Natural killer cell (primary cell): ENCODE results near the gene TMSB10. TPM values are rescaled to one million over a fixed set of nuclear protein-coding genes. Genes with fewer than 3 reads are reported as not detected.

Experiments used
- ATAC-seq, 3 donors: fragments of 150-1000 bp in 2 of 3; fragments of 200-7000 bp in 1 of 3; cut with Tn5 transposase; 1 replicate in 1 of 3; 2 replicates in 2 of 3; pipeline ENCODE4 v1.10.0; 2021; ENCODE audit warnings: mild to moderate bottlenecking in 2 of 3, moderate library complexity in 2 of 3
- DNase-seq, 2 donors: peaks; one replicate each; pipeline versions ENCODE4 v3.0.0 to v3.0.0-alpha.2; 2013 to 2021; ENCODE audit warnings: mixed read lengths in 1 of 2
- H3K27ac ChIP-seq: one replicate; pipeline ENCODE4 v1.5.1; 2013; ENCODE audit warnings: mild to moderate bottlenecking, low read length
- H3K27me3 ChIP-seq: one replicate; pipeline ENCODE4 v1.6.1; 2013; ENCODE audit warnings: low read length; ENCODE audit not compliant: control insufficient read depth, insufficient read depth
- H3K36me3 ChIP-seq: one replicate; pipeline ENCODE4 v1.6.1; 2013; ENCODE audit warnings: low read length; ENCODE audit not compliant: control insufficient read depth, insufficient read depth
- H3K4me1 ChIP-seq: one replicate; pipeline ENCODE4 v1.6.1; 2013; ENCODE audit warnings: low read length; ENCODE audit not compliant: control insufficient read depth, insufficient read depth
- H3K4me3 ChIP-seq: one replicate; pipeline ENCODE4 v1.5.1; 2013; ENCODE audit warnings: low read length
- H3K9me3 ChIP-seq: one replicate; pipeline ENCODE4 v1.6.1; 2013; ENCODE audit warnings: low read length; ENCODE audit not compliant: control insufficient read depth, insufficient read depth
- H3K27ac Mint-ChIP-seq, 2 donors: one replicate each; pipeline ENCODE4 v1.8.0; 2022; ENCODE audit warnings: mild to moderate bottlenecking in 2 of 2, mixed read lengths in 2 of 2, moderate library complexity in 1 of 2
- H3K27me3 Mint-ChIP-seq, 2 donors: one replicate each; pipeline ENCODE4 v1.8.0; 2022; ENCODE audit warnings: low read depth in 2 of 2, mixed read lengths in 2 of 2
- H3K36me3 Mint-ChIP-seq: one replicate; pipeline ENCODE4 v1.8.0; 2022; ENCODE audit warnings: mixed read lengths
- H3K4me1 Mint-ChIP-seq, 2 donors: one replicate each; pipeline ENCODE4 v1.8.0; 2022; ENCODE audit warnings: mixed read lengths in 2 of 2
- H3K4me3 Mint-ChIP-seq: one replicate; pipeline ENCODE4 v1.8.0; 2022; ENCODE audit warnings: mild to moderate bottlenecking, moderate library complexity, mixed read lengths
- H3K9me3 Mint-ChIP-seq, 2 donors: one replicate each; pipeline ENCODE4 v1.8.0; 2022; ENCODE audit warnings: mixed read lengths in 2 of 2
- WGBS: methylation state at CpG from one replicate; pipeline ENCODE4 v1.1.7; 2013; ENCODE audit warnings: missing lambda C conversion rate; ENCODE audit not compliant: insufficient coverage; 5-methylcytosine and 5-hydroxymethylcytosine counted together
- intact Hi-C: fragments of 100-400 bp; cut with micrococcal nuclease; formaldehyde crosslinking; loops from one replicate; pipeline ENCODE4 v1.14.2; 2022
- total RNA-seq, 4 donors: library from RNA; stranded (reverse); fragments of 120-200 nt in 1 of 4; gene quantifications; one replicate each; pipeline versions ENCODE4 v1.2.3 to v1.2.4, GENCODE V29; 2013 to 2022
- TF ChIP-seq, protein P1 (sequence below): fragments of 200-600 bp; IDR thresholded peaks from one replicate; pipeline ENCODE4 v1.8.0; 2022; ENCODE audit warnings: antibody characterized with exemption

TMSB10 gene
- total RNA-seq, 3 donors from 2014 or later (not counting 1 experiment from before 2014, with no cell fraction given): 1,247 to 1,683 (median 1,557) TPM

GRCh38 chr2:84940088-84940470, 34.6 kb downstream of the TMSB10 start:
- no peaks in the 10 kb centered on the region for H3K9me3 Mint-ChIP-seq
- H3K4me3 Mint-ChIP-seq: peak overlapping the region; percentile 81
- H3K4me3 ChIP-seq: peak overlapping the region; percentile 6
- peak overlapping the region; percentile 89 for H3K27ac ChIP-seq
- H3K27ac Mint-ChIP-seq: peak overlapping the region; percentile 93 to 98
- intact Hi-C loops: no loop called here
- no peaks in the 10 kb centered on the region for H3K36me3 ChIP-seq
- H3K27me3 ChIP-seq: no peaks in the 10 kb centered on the region
- TF ChIP-seq, protein P1, sequence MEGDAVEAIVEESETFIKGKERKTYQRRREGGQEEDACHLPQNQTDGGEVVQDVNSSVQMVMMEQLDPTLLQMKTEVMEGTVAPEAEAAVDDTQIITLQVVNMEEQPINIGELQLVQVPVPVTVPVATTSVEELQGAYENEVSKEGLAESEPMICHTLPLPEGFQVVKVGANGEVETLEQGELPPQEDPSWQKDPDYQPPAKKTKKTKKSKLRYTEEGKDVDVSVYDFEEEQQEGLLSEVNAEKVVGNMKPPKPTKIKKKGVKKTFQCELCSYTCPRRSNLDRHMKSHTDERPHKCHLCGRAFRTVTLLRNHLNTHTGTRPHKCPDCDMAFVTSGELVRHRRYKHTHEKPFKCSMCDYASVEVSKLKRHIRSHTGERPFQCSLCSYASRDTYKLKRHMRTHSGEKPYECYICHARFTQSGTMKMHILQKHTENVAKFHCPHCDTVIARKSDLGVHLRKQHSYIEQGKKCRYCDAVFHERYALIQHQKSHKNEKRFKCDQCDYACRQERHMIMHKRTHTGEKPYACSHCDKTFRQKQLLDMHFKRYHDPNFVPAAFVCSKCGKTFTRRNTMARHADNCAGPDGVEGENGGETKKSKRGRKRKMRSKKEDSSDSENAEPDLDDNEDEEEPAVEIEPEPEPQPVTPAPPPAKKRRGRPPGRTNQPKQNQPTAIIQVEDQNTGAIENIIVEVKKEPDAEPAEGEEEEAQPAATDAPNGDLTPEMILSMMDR: no peak
- H3K27me3 Mint-ChIP-seq: no peaks in the 10 kb centered on the region
- ATAC-seq: no peak
- peaks cover 17 to 18% of the 10 kb centered on the region in 2 donors for H3K4me1 Mint-ChIP-seq
- 61% methylated on average over 3 of the region's 3 CpGs for WGBS
- peaks cover 38% of the 10 kb centered on the region for H3K4me1 ChIP-seq
- H3K36me3 Mint-ChIP-seq: no peaks in the 10 kb centered on the region
- H3K9me3 ChIP-seq: no peaks in the 10 kb centered on the region
- no peak for DNase-seq

DNA sequence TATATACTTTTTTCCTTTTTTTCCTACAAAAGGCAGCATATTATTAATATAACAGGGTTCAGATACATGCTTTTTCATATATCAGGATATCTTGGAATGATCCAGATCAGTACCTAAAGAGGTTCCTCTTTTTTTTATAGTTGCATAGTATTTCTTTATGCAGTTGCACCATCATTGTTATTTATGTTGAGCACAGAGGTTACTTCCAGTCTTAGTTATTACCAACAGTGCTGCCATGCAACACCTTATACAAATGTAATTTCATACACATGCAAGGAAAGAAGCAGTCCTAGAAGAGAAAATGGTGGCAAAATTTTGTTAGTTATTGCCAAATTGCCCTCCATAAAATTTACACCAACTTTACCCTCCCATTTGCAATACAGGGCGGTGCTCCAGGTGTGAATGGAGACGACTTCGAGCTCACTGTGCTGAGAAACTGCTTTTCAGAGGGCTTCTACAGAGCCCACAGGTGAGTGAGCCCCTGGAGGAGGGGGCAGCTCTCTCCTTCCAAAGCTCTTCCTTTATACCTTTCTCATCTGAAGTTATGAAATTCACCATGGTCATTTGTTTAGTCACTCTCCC, 35.5 kb downstream of the TMSB10 start:
- no peaks in the 10 kb centered on the region for H3K9me3 Mint-ChIP-seq
- TF ChIP-seq, protein P1: no peak
- intact Hi-C loops: no loop called here
- H3K4me3 Mint-ChIP-seq: no peak overlapping the region
- peaks cover 17 to 21% of the 10 kb centered on the region in 2 donors for H3K4me1 Mint-ChIP-seq
- 95% methylated on average over 3 of the region's 3 CpGs for WGBS
- no peaks in the 10 kb centered on the region for H3K27me3 Mint-ChIP-seq
- no peaks in the 10 kb centered on the region for H3K36me3 Mint-ChIP-seq
- ATAC-seq (no peak), DNase-seq (no peak)
- Histone ChIP-seq H3K27ac (no peak overlapping the region), H3K9me3 (no peaks in the 10 kb centered on the region), H3K27me3 (no peaks in the 10 kb centered on the region), H3K4me1 (peaks cover 45% of the 10 kb centered on the region), H3K36me3 (no peaks in the 10 kb centered on the region), H3K4me3 (no peak overlapping the region)
- peak overlapping the region in 1 of 2 donors; percentile 51 for H3K27ac Mint-ChIP-seq

DNA sequence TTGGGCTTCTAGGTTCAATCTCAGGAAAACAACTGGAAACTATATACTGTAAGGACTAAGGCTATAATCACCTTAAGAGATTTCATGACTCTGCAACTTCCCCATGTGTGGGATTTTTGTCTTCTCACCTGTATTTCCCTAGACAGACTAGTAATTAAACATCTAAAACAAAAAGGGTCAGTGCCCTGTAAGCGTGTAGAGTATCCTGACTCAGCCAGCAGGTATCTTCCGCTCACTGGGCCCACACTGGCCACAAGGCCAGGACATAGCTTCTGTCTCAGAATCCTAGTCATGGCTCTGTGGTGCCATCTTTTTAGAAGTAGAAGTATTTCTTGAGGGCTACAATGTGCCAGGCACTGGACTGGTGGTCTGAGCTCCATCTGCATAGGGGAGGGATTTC, 36.7 kb downstream of the TMSB10 start:
- no peaks in the 10 kb centered on the region for H3K36me3 Mint-ChIP-seq
- TF ChIP-seq, protein P1: no peak
- DNase-seq: no peak
- Histone ChIP-seq H3K27me3 (no peaks in the 10 kb centered on the region), H3K27ac (no peak overlapping the region), H3K9me3 (no peaks in the 10 kb centered on the region), H3K36me3 (no peaks in the 10 kb centered on the region), H3K4me1 (peaks cover 57% of the 10 kb centered on the region), H3K4me3 (no peak overlapping the region)
- intact Hi-C loops: no loop called here
- WGBS: 97% methylated on average over 2 of the region's 2 CpGs
- H3K4me1 Mint-ChIP-seq: peaks cover 25 to 27% of the 10 kb centered on the region in 2 donors
- no peak overlapping the region for H3K4me3 Mint-ChIP-seq
- no peaks in the 10 kb centered on the region for H3K9me3 Mint-ChIP-seq
- no peak for ATAC-seq
- H3K27me3 Mint-ChIP-seq: no peaks in the 10 kb centered on the region
- no peak overlapping the region for H3K27ac Mint-ChIP-seq

- Histone ChIP-seq H3K4me3 (no peak overlapping the region), H3K4me1 (peaks cover 53% of the 10 kb centered on the region), H3K27ac (peak overlapping the region; percentile 11), H3K27me3 (no peaks in the 10 kb centered on the region), H3K9me3 (no peaks in the 10 kb centered on the region), H3K36me3 (no peaks in the 10 kb centered on the region)
- H3K36me3 Mint-ChIP-seq: no peaks in the 10 kb centered on the region
- peaks cover 24 to 27% of the 10 kb centered on the region in 2 donors for H3K4me1 Mint-ChIP-seq
- H3K27me3 Mint-ChIP-seq: no peaks in the 10 kb centered on the region
- no peak for ATAC-seq
- H3K9me3 Mint-ChIP-seq: no peaks in the 10 kb centered on the region
- WGBS: 88% methylated on average over 3 of the region's 4 CpGs
- no peak overlapping the region for H3K4me3 Mint-ChIP-seq
- peak overlapping the region in 1 of 2 donors; percentile 19 for H3K27ac Mint-ChIP-seq
- DNase-seq: no peak
- TF ChIP-seq, protein P1: no peak
- intact Hi-C loops: no loop called here
These were observed 37.5 kb downstream of the TMSB10 start for GRCh38 chr2:84942964-84943421.
